Smooth muscle cell of the umbilical artery (primary cell): ENCODE data around the gene TNFAIP1. TPM values are rescaled to one million over a fixed set of nuclear protein-coding genes. Genes with fewer than 3 reads are reported as not detected.

Source experiments
- total RNA-seq: library from RNA; depleted of rRNA; stranded (reverse); fragments of >200 nt; gene quantifications from 2 replicates; pipeline ENCODE4 v1.2.3, GENCODE V29; 2014

TNFAIP1 gene
- 25.2 and 52.2 TPM in 2 replicates for total RNA-seq

DNA sequence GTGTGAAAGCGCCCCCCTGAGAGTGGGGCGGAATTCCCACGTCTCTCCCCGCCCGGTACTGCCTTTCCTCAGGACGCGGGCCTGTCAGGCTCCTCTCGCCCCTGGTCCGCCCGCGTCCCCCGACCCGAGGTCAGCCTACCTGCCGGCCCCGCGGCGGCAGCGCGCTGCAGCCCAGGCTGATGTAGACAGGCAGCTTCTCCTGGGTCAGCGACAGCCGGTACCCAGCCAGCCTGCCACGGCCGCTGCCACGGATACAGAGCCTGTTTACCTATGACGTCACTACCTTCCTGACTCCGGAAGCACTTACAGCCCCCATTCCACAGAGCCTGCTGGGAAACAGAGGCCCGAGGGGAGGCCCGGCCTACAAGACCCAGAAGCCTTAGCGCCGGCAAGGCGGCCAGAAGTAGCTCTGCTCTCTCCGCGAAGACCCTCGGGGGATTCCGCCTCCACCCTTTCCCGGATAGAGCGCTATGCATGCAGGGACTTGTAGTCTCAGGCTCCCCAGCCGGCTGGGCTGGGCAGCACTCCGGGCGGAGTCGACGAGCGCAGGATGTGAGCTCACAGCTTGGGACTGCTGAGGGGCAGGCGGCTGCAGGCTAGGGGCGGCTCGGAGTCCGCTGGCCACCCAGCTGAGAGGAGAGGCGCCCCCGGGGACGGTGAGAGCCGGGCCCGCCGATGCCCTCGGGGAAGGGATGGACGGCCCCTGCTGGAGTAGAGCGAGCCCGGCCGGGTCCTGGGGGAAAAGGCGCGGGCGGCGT is at the start of gene TNFAIP1, which contains the start of gene IFT20:
Gene TNFAIP1 (plus strand): TSS at position 561 of the 758 bp plus-strand sequence. CDS start 3,761 bp downstream, outside the sequence.
Gene IFT20 (minus strand): TSS at position 272 of the 758 bp plus-strand sequence. CDS start 3,487 bp downstream, outside the sequence.

DNA sequence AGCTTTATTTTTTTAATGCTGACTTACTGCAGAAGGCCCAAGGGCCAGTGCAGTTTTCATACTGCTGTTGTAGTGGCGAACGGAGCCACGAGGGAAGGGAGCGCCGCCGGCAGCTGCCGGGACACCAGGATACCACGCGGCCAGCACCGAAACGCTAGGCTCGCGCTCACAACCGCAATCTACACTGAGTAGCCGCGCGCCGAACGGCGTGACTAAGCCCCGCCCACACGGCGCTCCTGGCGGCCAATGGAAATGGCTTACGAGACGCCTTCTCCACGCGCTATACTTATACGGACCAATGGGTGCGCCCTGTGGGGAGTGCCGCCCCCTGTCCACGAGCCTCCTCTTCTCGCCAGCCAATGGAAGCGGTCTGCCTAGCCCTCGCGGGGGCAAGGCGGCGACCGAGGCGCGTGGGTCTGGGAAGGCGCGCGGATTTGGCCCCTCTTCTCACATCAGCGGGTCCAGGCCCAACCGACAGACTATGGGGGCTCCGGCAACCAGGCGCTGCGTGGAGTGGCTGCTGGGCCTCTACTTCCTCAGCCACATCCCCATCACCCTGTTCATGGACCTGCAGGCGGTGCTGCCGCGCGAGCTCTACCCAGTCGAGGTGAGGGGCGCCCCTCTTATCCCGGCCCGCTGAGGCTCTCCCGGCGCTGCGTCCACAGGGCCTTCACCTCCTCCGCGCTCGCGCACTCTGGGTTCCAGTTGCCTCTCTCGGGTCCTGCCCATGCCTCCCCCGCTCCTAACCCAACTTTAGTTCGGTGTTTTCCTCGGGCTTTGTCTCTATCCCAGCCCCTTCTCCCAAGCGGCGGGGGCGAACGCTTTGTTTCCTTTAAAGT is 16.6 kb upstream of the TNFAIP1 start, which contains the start of gene TMEM97:
Gene TMEM97 (plus strand): TSS at position 442 of the 839 bp plus-strand sequence. CDS start 40 bp downstream, at position 482.

GRCh38 chr17:28357061-28357900 is 21.7 kb downstream of the TNFAIP1 start, which contains the start of gene POLDIP2:
POLDIP2 (minus strand) TSS chr17:28357527; CDS start chr17:28357448, 79 bp downstream.

DNA sequence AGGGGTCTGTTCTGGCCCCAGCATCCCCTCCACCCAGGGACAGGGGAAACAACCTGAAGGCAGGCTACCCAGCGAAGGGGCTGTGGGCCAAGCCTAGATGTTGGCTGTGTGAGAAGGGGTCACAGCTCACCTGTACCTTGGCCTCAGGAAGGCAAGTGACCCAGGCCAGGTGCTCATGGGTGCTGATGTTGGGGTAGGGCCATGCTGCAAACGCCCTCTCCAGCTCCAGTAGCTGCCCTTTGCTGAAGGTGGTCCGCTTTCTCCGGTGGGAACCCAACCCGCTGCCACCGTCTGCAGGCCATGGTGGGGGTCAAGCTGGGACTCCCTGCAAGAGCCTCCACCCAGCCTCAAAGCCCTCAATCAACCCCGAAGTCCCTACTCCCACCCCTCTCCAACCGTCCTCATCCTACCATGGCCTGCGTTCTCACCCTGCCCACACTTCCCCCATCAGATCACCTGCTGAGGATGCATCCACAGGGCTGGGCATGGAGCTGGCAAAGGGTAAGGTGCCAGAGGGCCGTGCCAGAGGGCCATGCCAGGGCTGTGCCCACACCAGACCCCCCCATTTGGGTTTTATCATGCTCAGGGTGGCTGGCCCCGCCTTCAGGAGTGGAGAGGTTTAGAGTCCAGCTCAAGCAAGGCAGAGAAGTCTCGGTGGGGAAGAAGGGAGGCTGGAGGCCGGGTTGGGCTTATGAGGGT is 29.3 kb downstream of the TNFAIP1 start, which contains the start of gene SEBOX:
Gene SEBOX (minus strand): TSS at position 535 of the 699 bp plus-strand sequence. CDS start 48 bp downstream, at position 487.

DNA sequence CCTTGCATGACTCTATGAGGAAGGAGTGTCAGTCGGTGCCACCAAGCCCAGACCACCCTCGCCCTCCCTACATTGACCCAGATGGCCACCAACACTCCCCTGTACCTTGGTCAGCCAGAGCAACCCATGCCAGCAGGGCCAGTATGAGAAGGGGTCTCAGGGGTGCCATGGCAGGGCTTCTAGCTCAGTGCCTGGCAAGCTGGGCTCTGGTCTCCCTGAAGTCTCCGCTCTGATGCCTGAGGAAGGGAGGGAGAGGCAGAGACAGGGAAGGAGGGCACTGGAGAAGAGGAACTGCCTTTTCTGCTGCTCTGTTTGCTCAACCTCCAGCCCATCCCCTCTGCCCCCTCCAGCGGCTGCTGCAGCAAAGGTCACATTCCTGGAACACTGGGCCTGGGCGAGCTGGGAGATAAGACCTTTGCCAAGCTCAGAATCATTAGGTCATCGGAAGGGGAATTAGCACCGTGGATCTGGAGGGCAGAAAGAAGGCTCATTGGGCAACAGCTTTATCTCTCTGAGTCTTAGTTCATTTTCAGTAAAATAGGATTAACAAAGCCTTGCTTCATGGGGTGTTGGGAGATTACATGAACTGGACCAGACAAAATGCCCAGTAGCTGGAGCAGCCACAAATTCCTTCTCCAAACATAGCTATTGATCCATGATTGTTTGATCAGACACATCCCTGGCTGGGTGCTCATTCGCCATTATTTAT is 34.6 kb downstream of the TNFAIP1 start, which contains the start of gene VTN:
Gene VTN (minus strand): TSS at position 273 of the 709 bp plus-strand sequence. CDS start 104 bp downstream, at position 169.

DNA sequence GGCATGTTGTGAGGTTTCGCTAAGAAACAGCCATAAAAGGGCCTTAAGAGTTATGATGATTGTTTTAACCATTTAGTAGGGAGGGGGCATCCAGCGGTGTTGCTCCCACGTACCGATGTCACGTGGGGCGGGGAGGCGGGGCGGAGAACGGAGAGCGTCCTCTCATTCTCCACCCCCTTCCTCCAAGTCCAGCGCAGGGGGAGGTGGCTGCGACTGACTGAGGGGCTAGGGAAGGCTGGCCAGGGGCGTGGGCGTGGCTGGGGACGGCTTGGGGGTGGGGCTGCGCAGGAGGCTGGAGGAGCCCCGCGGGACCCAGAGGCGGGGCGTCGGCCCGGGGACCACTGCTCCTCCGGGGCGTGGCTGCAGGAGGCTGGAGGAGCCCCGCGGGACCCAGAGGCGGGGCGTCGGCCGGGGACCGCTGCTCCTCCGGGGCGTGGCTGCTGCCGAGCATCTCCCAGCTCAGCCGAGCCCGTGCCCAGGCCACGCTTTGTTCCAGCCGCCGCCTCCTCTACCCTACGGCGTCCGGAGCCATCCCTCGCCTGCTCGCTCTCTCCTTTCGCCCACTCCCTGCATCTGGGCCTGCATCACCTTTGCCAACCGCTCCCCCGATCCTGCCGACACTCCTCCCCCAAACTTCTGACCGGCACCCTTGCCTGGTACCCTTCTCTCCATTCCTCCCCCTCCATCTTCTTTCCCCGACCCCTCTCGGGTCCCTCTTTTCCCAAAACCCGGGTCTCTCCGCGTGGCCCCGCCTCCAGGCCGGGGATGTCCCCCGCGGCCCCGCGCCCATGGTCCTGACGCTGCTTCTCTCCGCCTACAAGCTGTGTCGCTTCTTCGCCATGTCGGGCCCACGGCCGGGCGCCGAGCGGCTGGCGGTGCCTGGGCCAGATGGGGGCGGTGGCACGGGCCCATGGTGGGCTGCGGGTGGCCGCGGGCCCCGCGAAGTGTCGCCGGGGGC is 36.0 kb downstream of the TNFAIP1 start, which contains the start of gene SARM1:
Gene SARM1 (plus strand): TSS at position 450 of the 958 bp plus-strand sequence. CDS start 339 bp downstream, at position 789.

Other genes starting within 250 kb of the TNFAIP1 start
- 8.0 and 22.3 TPM in 2 replicates for gene TMEM97, start 16.6 kb upstream of the TNFAIP1 start, total RNA-seq
- 54.5 and 101 TPM in 2 replicates for gene IFT20, start 289 bp upstream of the TNFAIP1 start, total RNA-seq
- gene POLDIP2, start 21.8 kb downstream of the TNFAIP1 start, total RNA-seq = 61.2 and 74.0 TPM in 2 replicates
- not detected in 2 replicates for gene SEBOX, start 29.4 kb downstream of the TNFAIP1 start, total RNA-seq
- 3.4 and 51.4 TPM in 2 replicates for gene VTN, start 34.5 kb downstream of the TNFAIP1 start, total RNA-seq
- gene SARM1, start 35.9 kb downstream of the TNFAIP1 start, total RNA-seq = 16.6 and 21.8 TPM in 2 replicates
- gene SLC46A1, start 70.5 kb downstream of the TNFAIP1 start, total RNA-seq = 10.1 and 12.1 TPM in 2 replicates
- not detected in 2 replicates for gene SLC13A2, start 137.9 kb downstream of the TNFAIP1 start, total RNA-seq
- not detected in 2 replicates for gene FOXN1, start 170.6 kb downstream of the TNFAIP1 start, total RNA-seq
- gene UNC119, start 216.9 kb downstream of the TNFAIP1 start, total RNA-seq = 26.7 and 31.0 TPM in 2 replicates
- gene PIGS, start 235.8 kb downstream of the TNFAIP1 start, total RNA-seq = 107 and 165 TPM in 2 replicates
- 139 and 187 TPM in 2 replicates for gene ALDOC, start 241.1 kb downstream of the TNFAIP1 start, total RNA-seq